H1 (cell line): ENCODE data around the gene SAAL1. TPM values are rescaled to one million over a fixed set of nuclear protein-coding genes. Genes with fewer than 3 reads are reported as not detected.

Experiments used
- CTCF ChIP-seq, 3 experiments: IDR thresholded peaks; 1 replicate in 2 of 3; 2 replicates in 1 of 3; pipeline versions ENCODE4 v1.5.1 to v1.6.1; 2011; ENCODE audit warnings: low read length in 3 of 3, mild to moderate bottlenecking in 3 of 3, inconsistent platforms in 2 of 3, low read depth in 1 of 3, moderate library complexity in 1 of 3; ENCODE audit not compliant: insufficient read depth in 1 of 3; ENCODE audit errors: control extremely low read depth in 1 of 3
- RBBP5 ChIP-seq: IDR thresholded peaks from 2 replicates; pipeline ENCODE4 v1.7.1; 2012; ENCODE audit warnings: low read depth, mild to moderate bottlenecking, inconsistent platforms, low read length, moderate library complexity, borderline replicate concordance
- TAF7 ChIP-seq: optimal IDR thresholded peaks from 2 replicates; pipeline ENCODE3; 2011; ENCODE audit warnings: low read depth, mild to moderate bottlenecking, inconsistent platforms, low read length, moderate library complexity, borderline replicate concordance
- TCF12 ChIP-seq: IDR thresholded peaks from 2 replicates; pipeline ENCODE4 v1.6.1; 2011; ENCODE audit warnings: low read depth, mild to moderate bottlenecking, low read length
- polyA plus RNA-seq, 7 experiments: library from polyadenylated mRNA; depleted of rRNA in 3 of 7; stranded (reverse) in 5 of 7; unstranded in 2 of 7; fragments of >200 nt in 5 of 7; fragments of 200-250 nt in 2 of 7; gene quantifications; 1 replicate in 5 of 7; 2 replicates in 1 of 7; 4 replicates in 1 of 7; pipeline versions ENCODE4 v1.2.1 to v1.2.3, GENCODE V29; 2011 to 2013; ENCODE audit warnings: missing spikeins in 2 of 7, mixed read lengths in 2 of 7
- total RNA-seq: library from RNA; stranded (reverse); fragmentation: NEBNext Ultra II Directional; extraction: Animal tissue kit (Norgen Biotek cat#: 25700); gene quantifications from 2 replicates; pipeline ENCODE4 v1.2.1, GENCODE V29; 2021

SAAL1 gene
- total and polyA plus RNA-seq, 2 of the 8 experiments (the other 6 are each of a cell fraction or from before 2014, with no cell fraction given) = 26.4 to 46.6 TPM

GRCh38 chr11:18080451-18080850 lies 25.4 kb downstream of the SAAL1 start (continued):
- TF ChIP-seq CTCF (IDR thresholded peaks at IDR 0.05; ENCODE audit: control extremely low read depth in 1 of 3, insufficient read depth in 1 of 3, low read depth in 1 of 3, low read length in 3 of 3) = no peak
- TF ChIP-seq TCF12 = no peak
- TF ChIP-seq TAF7 = no peak
- no peak for TF ChIP-seq RBBP5
